Measurements from ENCODE around the gene METTL9. TPM values are rescaled to one million over a fixed set of nuclear protein-coding genes. Genes with fewer than 3 reads are reported as not detected.

The METTL9 gene
- total and polyA plus RNA-seq, 2 of the 4 experiments (the other 2 are of a cell fraction): 54.8 to 95.5 TPM

GRCh38 chr16:21637032-21637968 is 37.9 kb downstream of the METTL9 start:
- Histone ChIP-seq H2BK5ac (ENCODE audit: low read depth, low read length, poor library complexity, severe bottlenecking) (no peak overlapping the region), H3K14ac (replicated peaks; ENCODE audit: low read depth, low read length) (no peak overlapping the region), H2BK15ac (ENCODE audit: low read depth, low read length) (no peak overlapping the region), H2BK20ac (ENCODE audit: low read depth, low read length) (no peak overlapping the region), H3K4me1 (ENCODE audit: control insufficient read depth, insufficient read depth, low read length) (peaks cover 9% of the 10 kb centered on the region), H3K9me1 (ENCODE audit: insufficient read depth, low read length) (no peaks in the 10 kb centered on the region), H4K8ac (ENCODE audit: low read depth in 2 of 2, low read length in 2 of 2) (no peak overlapping the region), H2AK5ac (ENCODE audit: low read depth, low read length) (no peak overlapping the region), H3K56ac (ENCODE audit: extremely low read depth, insufficient read depth, low read length) (no peak overlapping the region), H3K27me3 (ENCODE audit: control insufficient read depth, insufficient read depth, low read length) (no peaks in the 10 kb centered on the region), H3K4me3 (ENCODE audit: insufficient read depth, low read depth, low read length) (no peak overlapping the region), H3K4me2 (ENCODE audit: low read depth, low read length) (no peak overlapping the region), H4K5ac (ENCODE audit: low read depth, low read length) (no peak overlapping the region), H3K36me3 (ENCODE audit: control insufficient read depth, insufficient read depth, low read length) (peaks cover 7% of the 10 kb centered on the region), H3K18ac (ENCODE audit: low read depth, low read length) (no peak overlapping the region), H2BK120ac (ENCODE audit: low read depth, low read length) (no peak overlapping the region), H4K91ac (ENCODE audit: insufficient read depth, low read depth, low read length) (no peak overlapping the region), H2AK9ac (replicated peaks; ENCODE audit: low read depth, low read length, poor library complexity) (no peak overlapping the region), H3K23ac (ENCODE audit: low read depth, low read length) (no peak overlapping the region), H3K79me1 (ENCODE audit: low read depth in 1 of 2, low read length in 2 of 2) (peaks cover 10 to 34% of the 10 kb centered on the region in 2 experiments), H3K4ac (ENCODE audit: low read depth, low read length) (no peak overlapping the region), H3K9me3 (ENCODE audit: control insufficient read depth, insufficient read depth, low read length) (no peaks in the 10 kb centered on the region), H3K9ac (ENCODE audit: low read depth, low read length) (no peak overlapping the region), H4K20me1 (ENCODE audit: insufficient read depth, low read length) (peaks cover 4% of the 10 kb centered on the region; the same call in 1 of the 2 replicates), H3K27ac (ENCODE audit: insufficient read depth, low read length) (no peak overlapping the region), H2AFZ (replicated peaks; ENCODE audit: low read length, poor library complexity) (no peak overlapping the region)
- BruUV-seq (replicated peaks): no TSS peak
- dilution Hi-C loops (cut with HindIII; ENCODE audit: low sequenced_read_pairs, unreplicated experiment) (no loop called here), in situ Hi-C loops (cut with MboI; ENCODE audit: low sequenced_read_pairs) (no loop called here), intact Hi-C loops (cut with micrococcal nuclease) (no loop called here)
- ChIA-PET POLR2A (ENCODE audit: unreplicated experiment) (interaction anchor here (0.6 kb wide), 1 partner anchor 18 kb away, joined by 3 read pairs; no protein-coding TSS in a partner anchor), CTCF (no interaction called here)
- ATAC-seq (ENCODE audit: low read depth) (no peak), DNase-seq (no peak)
- TF ChIP-seq CHD1 (IDR thresholded peaks at IDR 0.05; ENCODE audit: low read depth, low read length) (no peak), MXI1 (IDR thresholded peaks at IDR 0.05; ENCODE audit: borderline replicate concordance, low read depth, low read length) (no peak), BHLHE40 (IDR thresholded peaks at IDR 0.05; ENCODE audit: low read depth, low read length) (no peak), RAD21 (IDR thresholded peaks at IDR 0.05; ENCODE audit: low read length) (no peak), POLR2A (IDR thresholded peaks at IDR 0.05; ENCODE audit: low read depth, low read length) (no peak)
- WGBS, 2 experiments (ENCODE audit: extremely low coverage in 2 of 2, insufficient read length in 1 of 2): 96% methylated on average over 21 of the region's 37 CpGs; no CpG with 5 or more reads in 1 of the 2 experiments
